PFSK-1 (cell line): Measurements from ENCODE around the gene ARNT2.

Experiments
- SIN3A ChIP-seq: IDR thresholded peaks from 2 replicates; pipeline ENCODE4 v1.6.1; 2012; ENCODE audit warnings: mild to moderate bottlenecking, low read length, moderate library complexity, borderline replicate concordance; ENCODE audit not compliant: insufficient read depth
- TF ChIP-seq, protein P1 (sequence below), 2 experiments: IDR thresholded peaks; 2 replicates each; pipeline versions ENCODE4 v1.6.1 to v1.8.0; 2011 to 2012; ENCODE audit warnings: low read depth in 2 of 2, low read length in 2 of 2, control low read depth in 1 of 2, inconsistent platforms in 1 of 2, mild to moderate bottlenecking in 1 of 2, moderate library complexity in 1 of 2; ENCODE audit not compliant: insufficient read depth in 1 of 2

DNA sequence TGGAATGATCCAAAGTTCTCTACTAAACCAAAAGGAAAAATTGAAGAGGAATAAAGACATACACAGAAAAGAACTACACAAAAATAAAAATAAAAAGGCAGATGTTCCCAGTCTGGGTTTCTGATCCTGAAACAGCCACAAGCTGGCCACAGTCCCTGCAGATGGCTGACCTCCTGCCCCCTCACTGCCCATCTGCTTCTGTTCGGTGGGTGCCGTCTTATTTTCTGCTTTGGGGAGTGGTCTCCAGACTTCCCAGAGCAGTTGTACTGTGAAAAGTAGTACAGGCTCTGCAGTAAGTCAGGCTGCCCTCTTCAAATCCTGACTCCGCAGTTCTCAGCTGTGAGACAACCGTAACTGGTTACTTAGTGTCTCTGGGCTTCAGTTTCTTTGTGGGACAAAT is 94.5 kb downstream of the ARNT2 start:
- TF ChIP-seq SIN3A = no peak
- TF ChIP-seq, protein P1, sequence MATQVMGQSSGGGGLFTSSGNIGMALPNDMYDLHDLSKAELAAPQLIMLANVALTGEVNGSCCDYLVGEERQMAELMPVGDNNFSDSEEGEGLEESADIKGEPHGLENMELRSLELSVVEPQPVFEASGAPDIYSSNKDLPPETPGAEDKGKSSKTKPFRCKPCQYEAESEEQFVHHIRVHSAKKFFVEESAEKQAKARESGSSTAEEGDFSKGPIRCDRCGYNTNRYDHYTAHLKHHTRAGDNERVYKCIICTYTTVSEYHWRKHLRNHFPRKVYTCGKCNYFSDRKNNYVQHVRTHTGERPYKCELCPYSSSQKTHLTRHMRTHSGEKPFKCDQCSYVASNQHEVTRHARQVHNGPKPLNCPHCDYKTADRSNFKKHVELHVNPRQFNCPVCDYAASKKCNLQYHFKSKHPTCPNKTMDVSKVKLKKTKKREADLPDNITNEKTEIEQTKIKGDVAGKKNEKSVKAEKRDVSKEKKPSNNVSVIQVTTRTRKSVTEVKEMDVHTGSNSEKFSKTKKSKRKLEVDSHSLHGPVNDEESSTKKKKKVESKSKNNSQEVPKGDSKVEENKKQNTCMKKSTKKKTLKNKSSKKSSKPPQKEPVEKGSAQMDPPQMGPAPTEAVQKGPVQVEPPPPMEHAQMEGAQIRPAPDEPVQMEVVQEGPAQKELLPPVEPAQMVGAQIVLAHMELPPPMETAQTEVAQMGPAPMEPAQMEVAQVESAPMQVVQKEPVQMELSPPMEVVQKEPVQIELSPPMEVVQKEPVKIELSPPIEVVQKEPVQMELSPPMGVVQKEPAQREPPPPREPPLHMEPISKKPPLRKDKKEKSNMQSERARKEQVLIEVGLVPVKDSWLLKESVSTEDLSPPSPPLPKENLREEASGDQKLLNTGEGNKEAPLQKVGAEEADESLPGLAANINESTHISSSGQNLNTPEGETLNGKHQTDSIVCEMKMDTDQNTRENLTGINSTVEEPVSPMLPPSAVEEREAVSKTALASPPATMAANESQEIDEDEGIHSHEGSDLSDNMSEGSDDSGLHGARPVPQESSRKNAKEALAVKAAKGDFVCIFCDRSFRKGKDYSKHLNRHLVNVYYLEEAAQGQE (IDR thresholded peaks at IDR 0.05; ENCODE audit: insufficient read depth in 1 of 2, low read depth in 2 of 2, low read length in 2 of 2) = no peak
